GM19099 (cell line): ENCODE measurements around the gene CTF1.

ENCODE experiments used
- POLR2A ChIP-seq: IDR thresholded peaks from 3 replicates; pipeline ENCODE4 v1.6.1; 2011; ENCODE audit warnings: low read depth; ENCODE audit not compliant: insufficient read length; ENCODE audit errors: extremely low read depth

CTF1 gene

GRCh38 chr16:30922420-30922959, 26.1 kb downstream of the CTF1 start:
- TF ChIP-seq POLR2A, result no peak

- no peak for TF ChIP-seq POLR2A
Observed at GRCh38 chr16:30922960-30923535, 26.6 kb downstream of the CTF1 start.

GRCh38 chr16:30923554-30924075, 27.2 kb downstream of the CTF1 start, which contains the start of gene FBXL19:
Gene FBXL19 (plus strand): TSS chr16:30923572. CDS start chr16:30925755, 2,183 bp downstream.
- TF ChIP-seq POLR2A, result no peak

- no peak for TF ChIP-seq POLR2A
Observed at GRCh38 chr16:30924076-30924912, 27.9 kb downstream of the CTF1 start.

GRCh38 chr16:30924913-30925631, 28.7 kb downstream of the CTF1 start:
- no peak for TF ChIP-seq POLR2A

- TF ChIP-seq POLR2A, result no peak
Observed at GRCh38 chr16:30925632-30925987, 29.2 kb downstream of the CTF1 start.

GRCh38 chr16:30925995-30926811, 29.8 kb downstream of the CTF1 start:
- TF ChIP-seq POLR2A, result no peak

- TF ChIP-seq POLR2A, result no peak
Observed at GRCh38 chr16:30926937-30927788, 30.7 kb downstream of the CTF1 start.

GRCh38 chr16:30927789-30928378, 31.5 kb downstream of the CTF1 start:
- TF ChIP-seq POLR2A, result no peak

- TF ChIP-seq POLR2A, result no peak
Observed at GRCh38 chr16:30928390-30928789, 32.0 kb downstream of the CTF1 start.

- TF ChIP-seq POLR2A, result no peak
Observed at GRCh38 chr16:30929167-30929566, 32.8 kb downstream of the CTF1 start.

GRCh38 chr16:30930160-30930571, 33.8 kb downstream of the CTF1 start:
- no peak for TF ChIP-seq POLR2A

- TF ChIP-seq POLR2A, result no peak
Observed at GRCh38 chr16:30931068-30931650, 34.7 kb downstream of the CTF1 start.

GRCh38 chr16:30934827-30935557, 38.6 kb downstream of the CTF1 start:
- TF ChIP-seq POLR2A, result no peak
